HepG2 (cell line): Measurements from ENCODE around the gene CDHR3. TPM values are rescaled to one million over a fixed set of nuclear protein-coding genes. Genes with fewer than 3 reads are reported as not detected.

Experiments
- ATAC-seq: fragments of 200-7000 bp; cut with Tn5 transposase; 3 replicates; pipeline ENCODE4 v1.9.1; 2020; ENCODE audit warnings: mild to moderate bottlenecking, moderate library complexity
- BruUV-seq: library from RNA; stranded (reverse); fragments of 400-500 nt; replicated peaks from 2 replicates; lab custom pipeline; 2021; lab: Mats Ljungman, UMichigan
- CTCF ChIA-PET: fragments of 300-600 bp; formaldehyde crosslinking; extraction: SDS; loops from one replicate; lab custom pipeline; 2021; ENCODE audit warnings: low total read pairs, inconsistent platforms, low intra/inter-chr PET ratio; lab: Yijun Ruan, JAX
- POLR2A ChIA-PET: fragments of 350-600 bp; sonication (Branson Sonifier 250); formaldehyde crosslinking; loops from one replicate; lab custom pipeline; 2020; ENCODE audit warnings: antibody characterized with exemption, inconsistent platforms; lab: Yijun Ruan, JAX
- DNase-seq: peaks from one replicate; pipeline ENCODE4 v3.0.0-alpha.2; 2015; ENCODE audit warnings: low spot score
- FAIRE-seq: peaks from 3 replicates; lab custom pipeline; 2011; peaks lifted over from hg19 to GRCh38; lab: Jason Lieb, UNC
- H2AFZ ChIP-seq: one replicate; pipeline ENCODE4 v1.6.1; 2011; ENCODE audit warnings: low read length, inconsistent platforms
- H3K27ac ChIP-seq: fragments of 300-600 bp; 3 replicates; pipeline ENCODE4 v1.8.0; 2011; ENCODE audit warnings: mixed run types, mild to moderate bottlenecking, mixed read lengths, low read length, inconsistent platforms; ENCODE audit not compliant: insufficient read depth; ENCODE audit errors: extremely low read length
- H3K27me3 ChIP-seq, 2 experiments: fragments of 200-600 bp in 1 of 2; 2 replicates in 1 of 2; 3 replicates in 1 of 2; pipeline versions ENCODE4 v1.6.0 to v1.8.0; 2011; ENCODE audit warnings: low read length in 2 of 2, mild to moderate bottlenecking in 2 of 2, moderate library complexity in 2 of 2, inconsistent platforms in 1 of 2; ENCODE audit not compliant: insufficient read depth in 2 of 2, control insufficient read depth in 1 of 2
- H3K36me3 ChIP-seq, 2 experiments: fragments of 200-600 bp in 1 of 2; replicated peaks in 1 of 2; 2 replicates in 1 of 2; 3 replicates in 1 of 2; pipeline versions ENCODE4 v1.5.1 to v1.8.0; 2011; ENCODE audit warnings: low read length in 2 of 2, inconsistent platforms in 1 of 2; ENCODE audit not compliant: insufficient read depth in 2 of 2, control insufficient read depth in 1 of 2
- H3K4me1 ChIP-seq: 2 replicates; pipeline ENCODE4 v1.5.1; 2012; ENCODE audit warnings: low read length, inconsistent platforms; ENCODE audit not compliant: insufficient read depth
- H3K4me2 ChIP-seq: 2 replicates; pipeline ENCODE4 v1.6.0; 2011; ENCODE audit warnings: low read depth, low read length, inconsistent platforms
- H3K4me3 ChIP-seq, 3 experiments: fragments of 200-600 bp in 1 of 3; sonication (generic), shearing (Covaris generic) in 1 of 3; replicated peaks in 1 of 3; 2 replicates each; pipeline ENCODE4 v1.5.1; 2011 to 2016; ENCODE audit warnings: low read length in 3 of 3, inconsistent platforms in 2 of 3, low read depth in 2 of 3, mild to moderate bottlenecking in 2 of 3, control low read depth in 1 of 3, mixed read lengths in 1 of 3; ENCODE audit not compliant: insufficient read depth in 1 of 3
- H3K79me2 ChIP-seq: one replicate; pipeline ENCODE4 v1.6.1; 2011; ENCODE audit warnings: low read length, inconsistent platforms; ENCODE audit not compliant: insufficient read depth
- H3K9ac ChIP-seq: 2 replicates; pipeline ENCODE4 v1.6.0; 2011; ENCODE audit warnings: mild to moderate bottlenecking, low read depth, low read length, inconsistent platforms; ENCODE audit not compliant: insufficient read depth
- H3K9me3 ChIP-seq: 2 replicates; pipeline ENCODE4 v1.5.1; 2012; ENCODE audit warnings: mild to moderate bottlenecking, low read length
- H4K20me1 ChIP-seq: 2 replicates; pipeline ENCODE4 v1.6.0; 2011; ENCODE audit warnings: inconsistent platforms, mild to moderate bottlenecking, low read length, moderate library complexity; ENCODE audit not compliant: insufficient read depth
- ARNT ChIP-seq: fragments of 450-650 bp; IDR thresholded peaks from 2 replicates; pipeline ENCODE4 v1.6.1; 2017
- ATF7 ChIP-seq, 2 experiments: fragments of 450-650 bp in 1 of 2; sonication (generic) in 1 of 2; formaldehyde crosslinking in 1 of 2; IDR thresholded peaks; 2 replicates each; pipeline versions ENCODE4 v1.4.0 to v1.6.1; 2016 to 2020; ENCODE audit warnings: antibody characterized with exemption in 1 of 2, mild to moderate bottlenecking in 1 of 2, missing genetic modification reagents in 1 of 2
- FOXJ3 ChIP-seq: sonication (generic); formaldehyde crosslinking; IDR thresholded peaks from 2 replicates; pipeline ENCODE4 v1.4.0; 2020; ENCODE audit warnings: missing genetic modification reagents, mild to moderate bottlenecking, borderline replicate concordance
- MAZ ChIP-seq, 2 experiments: sonication (generic) in 1 of 2; formaldehyde crosslinking in 1 of 2; IDR thresholded peaks; 2 replicates each; pipeline versions ENCODE4 v1.5.0 to v1.6.1; 2012 to 2020; ENCODE audit warnings: low read depth in 2 of 2, mild to moderate bottlenecking in 2 of 2, borderline replicate concordance in 1 of 2, improper control_type of control experiment in 1 of 2, low read length in 1 of 2, missing genetic modification reagents in 1 of 2, moderate library complexity in 1 of 2
- RAD51 ChIP-seq: fragments of 450-650 bp; IDR thresholded peaks from 2 replicates; pipeline ENCODE4 v1.6.1; 2016; ENCODE audit warnings: borderline replicate concordance
- REXO4 ChIP-seq: sonication (generic); formaldehyde crosslinking; IDR thresholded peaks from 2 replicates; pipeline ENCODE4 v1.8.0; 2022; ENCODE audit warnings: missing genetic modification reagents, mild to moderate bottlenecking, borderline replicate concordance
- ZEB1 ChIP-seq: IDR thresholded peaks from 2 replicates; pipeline ENCODE4 v1.6.1; 2012; ENCODE audit warnings: mild to moderate bottlenecking, low read depth, inconsistent platforms; ENCODE audit not compliant: insufficient replicate concordance
- ZNF24 ChIP-seq: fragments of 450-650 bp; IDR thresholded peaks from 2 replicates; pipeline ENCODE4 v1.6.1; 2017; ENCODE audit warnings: antibody characterized with exemption, mild to moderate bottlenecking
- WGBS: methylation state at CpG from one replicate; pipeline ENCODE4 v1.1.6; 2017; ENCODE audit warnings: low lambda C conversion rate; 5-methylcytosine and 5-hydroxymethylcytosine counted together
- in situ Hi-C: cut with HindIII; loops from 2 replicates; pipeline ENCODE4 v1.10.0; 2017; ENCODE audit warnings: low pct_unique_long_range_greater_than_20kb; ENCODE audit not compliant: extremely low pct_ligation_motif_present
- intact Hi-C: fragments of 100-400 bp; cut with micrococcal nuclease; formaldehyde crosslinking; loops from one replicate; pipeline ENCODE4 v1.10.0; 2022; ENCODE audit not compliant: unreplicated experiment
- polyA plus RNA-seq, 8 experiments: library from polyadenylated mRNA; depleted of rRNA in 3 of 8; stranded (reverse) in 7 of 8; unstranded in 1 of 8; fragments of >200 nt; fragmentation: Illumina TruSeq in 4 of 8; extraction: Trizol in 4 of 8; gene quantifications; 2 replicates each; pipeline versions ENCODE4 v1.2.1 to v1.2.3, GENCODE V29; 2011 to 2016; ENCODE audit warnings: low read depth in 4 of 8, missing spikeins in 1 of 8, mixed read lengths in 1 of 8; ENCODE audit not compliant: insufficient read depth in 1 of 8
- total RNA-seq, 5 experiments: library from RNA; depleted of rRNA; stranded (reverse); fragments of >200 nt; fragmentation: Illumina TruSeq; extraction: Trizol; gene quantifications; 2 replicates each; pipeline ENCODE4 v1.2.3, GENCODE V29; 2016; ENCODE audit warnings: low read depth in 1 of 5
- TF ChIP-seq, protein P1 (sequence below): sonication (generic); formaldehyde crosslinking; IDR thresholded peaks from 2 replicates; pipeline ENCODE4 v1.5.1; 2020; ENCODE audit warnings: mild to moderate bottlenecking, moderate library complexity, missing genetic modification reagents

CDHR3 gene
- total and polyA plus RNA-seq, 2 of the 13 experiments (the other 11 are each of a cell fraction or from before 2014, with no cell fraction given) = 6.5 to 11.8 TPM

DNA sequence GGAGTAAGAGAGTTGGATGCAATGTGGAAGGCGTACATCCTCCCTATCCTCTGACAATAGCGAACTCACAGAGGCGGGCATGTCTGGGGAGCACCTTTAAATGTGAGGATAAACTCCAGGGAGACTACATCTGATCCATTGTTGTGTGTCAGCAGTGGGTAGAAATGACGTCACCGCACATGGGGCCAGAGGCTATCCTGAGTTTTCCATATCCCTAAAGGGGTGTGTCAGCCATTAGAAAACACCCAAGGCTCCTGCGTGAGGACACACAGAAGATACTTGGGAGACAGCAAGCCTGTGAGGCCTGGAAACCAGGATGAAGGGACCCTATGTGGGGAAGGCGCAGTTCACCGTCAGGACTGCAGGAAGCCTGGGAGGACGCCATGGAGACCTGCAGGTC lies 17.2 kb upstream of the CDHR3 start:
- whole genome bisulfite sequencing = 98% methylated on average over 9 of the region's 9 CpGs
- intact Hi-C loops (no loop called here), in situ Hi-C loops (no loop called here)
- no peak for TF ChIP-seq MAZ (IDR thresholded peaks at IDR 0.05; ENCODE audit: borderline replicate concordance, low read depth, low read length)
- TF ChIP-seq MAZ (CRISPR knock-in tag; IDR thresholded peaks at IDR 0.05; ENCODE audit: low read depth) = no peak
- no peak for TF ChIP-seq ARNT
- no peak for TF ChIP-seq RAD51
- no peak for TF ChIP-seq ZNF24
- no peak for TF ChIP-seq FOXJ3
- TF ChIP-seq, protein P1, sequence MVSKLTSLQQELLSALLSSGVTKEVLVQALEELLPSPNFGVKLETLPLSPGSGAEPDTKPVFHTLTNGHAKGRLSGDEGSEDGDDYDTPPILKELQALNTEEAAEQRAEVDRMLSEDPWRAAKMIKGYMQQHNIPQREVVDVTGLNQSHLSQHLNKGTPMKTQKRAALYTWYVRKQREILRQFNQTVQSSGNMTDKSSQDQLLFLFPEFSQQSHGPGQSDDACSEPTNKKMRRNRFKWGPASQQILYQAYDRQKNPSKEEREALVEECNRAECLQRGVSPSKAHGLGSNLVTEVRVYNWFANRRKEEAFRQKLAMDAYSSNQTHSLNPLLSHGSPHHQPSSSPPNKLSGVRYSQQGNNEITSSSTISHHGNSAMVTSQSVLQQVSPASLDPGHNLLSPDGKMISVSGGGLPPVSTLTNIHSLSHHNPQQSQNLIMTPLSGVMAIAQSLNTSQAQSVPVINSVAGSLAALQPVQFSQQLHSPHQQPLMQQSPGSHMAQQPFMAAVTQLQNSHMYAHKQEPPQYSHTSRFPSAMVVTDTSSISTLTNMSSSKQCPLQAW (CRISPR knock-in tag) = no peak
- no peak for TF ChIP-seq ZEB1
- TF ChIP-seq ATF7 (IDR thresholded peaks at IDR 0.05) = peak; percentile 16; the same call in 1 of the 2 replicates
- TF ChIP-seq ATF7 (CRISPR knock-in tag; IDR thresholded peaks at IDR 0.05) = no peak
- TF ChIP-seq REXO4 (CRISPR knock-in tag) = no peak
- DNase-seq (no peak), ATAC-seq (no peak), FAIRE-seq (no peak)
- Histone ChIP-seq H3K79me2 (no peaks in the 10 kb centered on the region), H3K4me3 (no peak overlapping the region), H3K4me2 (no peak overlapping the region), H2AFZ (no peak overlapping the region), H3K4me1 (peaks cover 4% of the 10 kb centered on the region; the same call in 1 of the 2 replicates), H3K27ac (no peak overlapping the region), H3K36me3 (0 out of 5 replicates have a peak, but pooled peaks cover 0 to 3% of the 10 kb centered on the region in 2 experiments), H3K9me3 (no peaks in the 10 kb centered on the region; the same call in 1 of the 2 replicates), H4K20me1 (no peaks in the 10 kb centered on the region), H3K9ac (no peak overlapping the region), H3K27me3 (no peaks in the 10 kb centered on the region)
- no TSS peak for BruUV-seq
- ChIA-PET CTCF (no interaction called here), POLR2A (no interaction called here)
